Activated CD4-positive, alpha-beta T cell treated with anti-CD3 and anti-CD28 coated beads, Interleukin-10, Interleukin-2, amounts not matched to agents 100 ng/mL and 50 ng/mL, durations not matched to agents 16 hours and 8 hours (primary cell): ENCODE results near the gene SEC61A2.
"Not testable (repeated sequence)": the region's sequence is repeated elsewhere in the genome, so short reads cannot be mapped to it uniquely, and the experiment has no call there.

ENCODE experiments used
- DNase-seq: peaks from one replicate; pipeline ENCODE4 v3.0.0-alpha.2; 2020

The SEC61A2 gene

DNA sequence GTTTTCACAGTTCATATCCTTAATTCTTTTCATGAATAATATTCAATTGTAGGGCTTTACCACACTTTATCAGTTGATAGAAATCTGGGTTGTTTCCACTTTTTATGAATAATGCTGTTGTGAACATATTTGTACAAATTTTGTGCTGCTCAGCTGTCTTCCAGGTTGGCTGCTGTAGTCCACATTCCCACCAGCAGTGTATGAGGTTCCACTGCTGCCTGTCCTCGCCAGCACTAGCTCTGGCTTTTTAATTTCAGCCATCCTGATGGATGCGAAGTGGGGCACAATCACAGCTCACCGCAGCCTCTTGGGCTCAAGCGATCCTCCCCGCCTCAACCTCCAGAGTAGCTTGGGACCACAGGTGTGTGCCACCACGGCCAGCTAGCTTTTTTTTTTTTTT, 33.5 kb downstream of the SEC61A2 start:
- DNase-seq = no peak

DNA sequence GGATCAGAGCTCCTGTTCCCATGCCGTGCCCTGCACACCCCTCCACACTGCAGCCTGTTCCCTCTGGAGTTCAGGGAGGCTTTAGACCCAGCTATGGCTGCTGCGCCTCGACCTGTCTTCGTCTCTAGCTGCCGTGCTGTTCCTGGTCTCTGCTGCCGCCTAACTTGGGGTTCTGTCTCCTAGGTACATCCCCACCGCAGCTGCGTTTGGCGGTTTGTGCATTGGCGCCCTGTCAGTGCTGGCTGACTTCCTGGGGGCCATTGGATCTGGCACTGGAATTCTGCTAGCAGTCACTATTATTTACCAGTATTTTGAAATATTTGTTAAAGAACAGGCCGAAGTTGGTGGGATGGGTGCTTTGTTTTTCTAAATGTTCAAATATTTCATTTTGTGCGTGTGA, 34.6 kb downstream of the SEC61A2 start:
- DNase-seq = no peak

DNA sequence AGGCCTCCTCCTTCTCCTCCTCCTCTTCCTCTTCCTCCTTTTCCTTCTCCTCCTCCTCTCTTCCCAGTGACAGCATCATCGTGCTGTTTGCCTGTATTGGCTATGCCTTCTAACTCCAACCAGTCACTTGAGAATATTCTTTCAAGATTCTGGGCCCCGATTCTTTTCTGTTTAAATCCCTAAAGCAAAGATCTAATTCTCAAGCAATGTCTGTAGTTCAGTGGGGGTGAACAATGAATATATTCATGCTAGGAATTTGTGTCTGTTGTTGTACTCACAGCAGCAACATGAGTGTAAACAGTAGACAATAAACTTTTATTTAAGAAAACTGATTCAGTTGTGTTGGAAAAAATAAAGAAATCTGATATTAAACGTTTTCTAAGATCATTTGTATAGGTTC, 35.6 kb downstream of the SEC61A2 start:
- DNase-seq = no peak

DNA sequence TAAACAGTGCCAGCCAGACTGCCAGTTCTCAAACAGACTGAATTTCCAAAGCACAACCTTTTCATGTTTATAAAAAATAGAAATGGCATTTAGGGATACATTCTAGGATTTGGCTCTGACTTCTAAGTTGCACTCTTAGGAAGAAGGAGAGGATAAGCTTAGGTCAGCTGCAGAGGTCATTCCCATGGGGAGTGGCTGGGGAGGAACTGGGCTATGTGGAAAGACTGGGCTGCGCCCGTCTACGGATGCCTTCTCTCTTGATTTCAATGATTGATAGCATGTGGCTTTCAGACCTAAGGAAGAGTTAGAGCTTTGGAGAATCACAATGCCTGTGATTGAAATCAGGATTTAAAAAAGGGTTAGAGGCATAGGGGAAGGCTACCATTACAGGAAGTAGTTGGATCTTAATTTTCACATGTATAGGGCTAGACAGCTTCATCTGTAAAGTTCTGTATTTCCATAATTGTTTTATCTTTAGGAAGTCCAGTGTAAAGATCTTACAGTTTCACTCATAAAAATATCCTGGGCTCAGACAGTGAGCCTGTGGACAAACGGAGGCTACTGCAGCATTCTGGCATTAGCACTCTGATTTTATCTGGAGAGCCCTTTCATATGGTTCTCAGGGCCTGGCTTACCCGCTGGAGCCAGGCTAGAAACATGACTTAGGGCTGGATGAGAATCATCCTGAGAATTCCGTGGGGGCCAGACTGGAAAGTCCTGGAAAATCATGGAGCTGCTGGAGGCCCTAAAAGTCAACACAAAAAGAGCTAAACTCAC, 36.7 kb downstream of the SEC61A2 start:
- no peak for DNase-seq

DNA sequence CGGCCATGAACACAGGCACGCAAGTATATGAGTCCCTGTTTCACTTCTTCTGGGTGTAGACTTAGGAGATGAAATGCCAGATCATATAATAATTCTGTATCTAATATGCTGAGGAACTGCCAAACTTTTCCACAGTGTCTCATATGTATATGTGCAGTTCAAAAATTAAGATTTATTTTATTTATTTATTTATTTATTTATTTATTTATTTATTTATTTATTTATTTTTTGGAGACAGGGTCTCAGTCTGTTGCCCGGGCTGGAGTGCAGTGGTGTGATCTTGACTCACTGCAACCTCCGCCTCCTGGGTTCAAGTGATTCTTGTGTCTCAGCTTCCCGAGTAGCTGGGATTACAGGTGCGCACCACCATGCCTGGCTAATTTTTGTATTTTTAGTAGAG, 42.0 kb downstream of the SEC61A2 start:
- DNase-seq = not testable (repeated sequence)

DNA sequence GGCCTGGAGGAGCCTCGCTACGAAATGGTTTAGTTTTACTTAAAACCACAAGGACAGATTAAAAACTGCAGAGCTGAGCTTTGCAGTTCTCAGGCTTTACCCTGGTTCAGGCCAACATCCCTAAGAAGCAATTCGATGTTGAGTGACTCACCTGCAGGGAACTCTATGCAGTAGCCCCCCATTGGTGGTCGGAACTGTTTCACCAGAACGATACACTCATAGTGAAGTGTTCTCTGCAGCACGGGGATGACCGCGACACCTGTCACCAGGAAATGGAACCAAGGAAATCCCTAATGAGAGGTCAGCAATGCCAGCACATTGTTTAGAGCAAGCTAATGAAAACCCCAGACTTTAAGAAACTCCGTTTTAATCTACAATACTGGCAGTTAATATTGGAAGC, 48.2 kb downstream of the SEC61A2 start:
- no peak for DNase-seq

DNA sequence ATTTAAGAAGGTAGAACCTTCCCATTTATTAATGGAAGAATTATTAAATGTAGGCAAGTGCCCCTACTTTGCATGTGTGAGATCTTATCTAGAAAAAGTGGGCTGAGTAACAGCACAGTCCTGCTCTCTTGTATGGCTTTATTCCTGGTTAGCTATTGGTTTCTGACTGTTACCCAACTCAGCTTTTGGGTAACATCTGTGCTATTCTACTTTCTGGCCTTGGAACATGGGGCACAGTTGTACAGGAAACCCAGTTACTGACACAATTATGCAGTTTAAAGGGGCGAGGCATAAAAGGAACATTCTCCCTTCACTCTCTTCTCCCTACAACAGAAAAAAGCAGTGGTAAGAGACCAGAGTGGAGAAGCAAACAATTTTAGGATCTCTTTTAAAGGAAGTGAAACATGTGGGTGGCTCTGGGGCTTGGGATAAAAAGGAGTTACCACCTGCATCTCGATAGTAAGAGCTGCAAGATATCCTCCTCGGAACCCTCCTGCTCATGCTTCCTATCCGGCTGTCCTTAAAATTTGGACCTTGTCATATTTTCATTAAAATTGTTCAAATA, 50.2 kb downstream of the SEC61A2 start:
- no peak for DNase-seq

DNA sequence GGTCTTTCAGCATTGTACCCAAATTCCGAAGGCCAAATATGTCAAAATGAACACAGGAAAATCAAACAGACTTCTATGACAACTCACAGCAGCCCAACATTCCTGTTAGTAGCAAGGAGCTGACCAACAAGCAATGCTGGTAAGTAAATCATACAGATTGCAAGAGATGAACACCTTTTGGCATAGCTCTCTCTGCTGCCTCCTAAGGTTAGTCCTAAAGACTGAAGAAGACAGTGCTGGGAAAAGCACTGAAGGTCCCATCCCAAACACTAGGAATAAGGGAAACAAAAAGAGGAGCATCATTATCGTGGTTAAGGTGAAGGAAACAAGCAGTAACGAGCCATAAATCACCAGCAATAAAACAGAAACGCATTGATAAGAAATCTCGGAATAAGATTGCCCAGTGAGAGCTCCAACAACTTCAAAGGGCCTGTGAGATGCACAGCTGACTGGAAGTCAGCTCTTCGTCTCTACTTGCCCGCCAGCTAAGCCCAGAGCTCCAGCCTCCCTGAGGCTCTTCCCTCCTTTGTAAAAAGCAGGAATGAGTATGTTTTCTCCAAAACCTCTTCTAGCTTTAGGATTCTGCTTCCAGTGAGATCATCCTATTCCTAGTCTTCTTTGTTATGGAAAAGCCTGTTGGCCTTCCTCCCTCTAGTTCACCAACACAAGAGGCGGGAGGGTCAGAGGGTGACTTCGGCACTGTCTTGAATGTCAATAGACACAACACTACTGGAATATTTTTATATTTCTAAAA, 50.9 kb downstream of the SEC61A2 start:
- no peak for DNase-seq

DNA sequence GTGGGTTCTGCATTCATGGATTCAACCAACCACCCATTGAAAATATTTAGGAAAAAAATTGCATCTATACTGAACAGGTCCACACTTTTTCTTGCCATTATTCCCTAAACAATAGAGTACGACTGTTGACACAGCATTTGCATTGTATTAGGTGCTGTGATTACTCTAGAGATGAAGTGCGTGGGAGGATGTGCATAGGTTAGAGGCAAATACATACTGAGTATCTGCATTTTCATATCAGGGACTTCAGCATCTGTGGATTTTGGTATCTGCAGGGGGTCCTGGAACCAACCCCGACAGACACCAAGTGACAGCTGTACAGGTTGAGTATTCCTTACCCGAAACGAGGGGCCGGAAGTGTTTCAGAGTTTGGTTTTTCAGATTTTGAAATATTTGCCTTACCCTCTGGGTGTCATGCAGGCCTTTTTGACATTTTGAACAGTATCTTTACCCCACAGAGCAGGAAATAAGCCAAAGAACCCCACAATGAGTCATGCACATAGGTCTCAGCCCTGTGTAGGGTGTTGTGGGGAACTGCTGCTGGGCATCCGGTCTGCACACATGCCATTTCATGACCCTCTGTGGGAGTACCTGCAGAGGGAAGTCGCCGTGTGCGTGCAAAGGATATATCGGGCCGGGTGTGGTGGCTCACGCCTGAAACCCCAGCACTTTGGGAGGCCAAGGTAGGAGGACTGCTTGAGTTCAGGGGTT, 51.7 kb downstream of the SEC61A2 start:
- peak; percentile 92 for DNase-seq

DNA sequence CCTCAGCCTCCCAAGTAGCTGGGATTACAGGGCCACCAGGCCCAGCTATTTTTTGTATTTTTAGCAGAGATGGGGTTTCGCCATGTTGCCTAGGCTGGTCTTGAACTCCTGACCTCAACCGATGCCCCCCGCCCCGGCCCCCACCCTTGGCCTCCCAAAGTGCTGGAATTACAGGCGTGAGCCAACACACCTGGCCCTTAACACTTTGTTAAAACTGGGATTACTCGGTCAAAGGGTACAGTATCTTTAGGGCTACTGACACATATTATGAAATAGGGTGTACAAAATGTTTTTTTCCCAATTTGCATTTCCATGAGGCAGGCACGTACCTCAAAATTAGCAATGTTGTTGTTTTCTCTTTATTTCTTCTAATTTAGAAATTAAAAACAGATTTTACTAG, 54.7 kb downstream of the SEC61A2 start:
- no peak for DNase-seq

DNA sequence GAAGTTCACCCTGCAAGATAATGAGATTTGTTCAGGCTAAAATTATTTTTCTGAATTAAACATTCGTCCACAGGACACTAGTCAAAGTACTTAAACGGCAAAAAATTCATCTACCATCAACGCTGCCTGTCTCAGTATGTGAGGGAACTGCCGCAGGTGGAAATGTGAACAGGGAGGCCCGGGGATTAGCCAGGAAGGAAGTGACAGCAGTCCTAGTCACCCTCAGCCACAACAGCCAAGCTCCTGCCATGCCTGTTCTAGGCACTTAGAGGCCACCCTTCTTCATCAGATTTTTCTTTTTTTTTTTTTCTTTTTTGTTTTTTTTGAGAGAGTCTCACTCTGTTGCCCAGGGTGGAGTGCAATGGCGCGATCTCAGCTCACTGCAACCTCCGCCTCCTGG, 56.8 kb downstream of the SEC61A2 start:
- DNase-seq = peak; percentile 43

DNA sequence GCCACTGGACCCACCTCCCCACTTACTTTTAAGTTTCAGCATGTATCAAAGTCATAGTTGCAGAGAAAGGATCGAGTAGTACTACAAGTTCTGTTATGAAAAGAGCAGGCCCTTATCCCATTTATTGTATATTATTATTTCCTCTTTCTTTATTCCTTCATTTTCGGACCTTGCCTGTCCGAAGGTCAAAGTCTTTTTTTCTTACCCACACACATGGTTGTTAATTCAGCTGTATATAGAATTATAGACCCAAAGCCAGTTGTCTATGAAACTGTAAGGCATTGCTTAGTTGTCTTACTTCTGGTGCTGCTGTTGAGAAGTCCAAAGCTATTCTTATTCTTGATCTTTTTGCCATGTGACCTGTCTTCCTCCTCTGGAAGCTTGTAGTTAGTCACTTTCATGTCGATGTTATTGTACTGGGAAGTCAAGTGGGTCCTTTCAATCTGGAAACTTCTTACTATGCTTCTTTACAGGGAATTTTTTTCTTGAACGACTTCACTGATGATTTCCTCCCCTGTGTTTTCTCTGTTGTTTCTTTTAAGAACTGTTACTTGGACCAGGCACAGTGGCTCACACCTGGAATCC, 57.9 kb downstream of the SEC61A2 start:
- no peak for DNase-seq

DNA sequence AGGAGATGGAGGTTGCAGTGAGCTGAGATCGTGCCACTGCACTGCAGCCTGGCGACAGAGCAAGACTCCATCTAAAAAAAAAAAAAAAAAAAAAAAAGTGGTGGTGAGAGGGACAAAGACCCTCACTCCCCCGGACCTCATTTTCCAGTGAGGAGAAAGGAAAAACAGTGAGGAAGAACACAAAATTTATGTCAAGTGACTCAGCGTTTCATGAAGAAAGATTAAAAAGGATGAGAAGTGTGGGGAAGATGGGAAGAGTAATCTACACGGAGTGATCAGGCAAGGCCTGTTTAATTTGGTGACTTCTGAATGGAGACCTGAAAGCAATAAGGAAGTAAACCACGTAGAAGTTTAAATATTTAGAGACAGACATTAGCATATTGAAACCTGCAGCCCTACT, 59.2 kb downstream of the SEC61A2 start:
- no peak for DNase-seq

DNA sequence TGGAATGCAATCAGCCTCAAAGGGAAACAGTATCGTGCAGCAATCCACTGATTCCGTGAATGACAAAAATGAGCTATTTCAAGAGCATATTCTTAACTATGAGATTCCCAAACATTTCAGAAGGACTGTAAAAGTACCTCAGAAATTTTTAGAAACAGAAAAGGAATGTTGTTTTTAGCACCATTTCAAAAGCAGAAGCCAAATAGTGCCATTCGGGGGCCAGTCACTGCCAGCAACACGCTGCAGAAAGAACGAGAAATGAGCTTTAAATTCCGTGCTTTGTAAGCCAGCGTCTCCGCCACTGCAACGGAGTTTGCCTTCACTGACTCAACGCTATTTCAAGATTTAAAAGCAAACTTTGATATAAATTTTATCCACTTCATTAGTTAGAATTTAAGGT, 59.9 kb downstream of the SEC61A2 start:
- no peak for DNase-seq

DNA sequence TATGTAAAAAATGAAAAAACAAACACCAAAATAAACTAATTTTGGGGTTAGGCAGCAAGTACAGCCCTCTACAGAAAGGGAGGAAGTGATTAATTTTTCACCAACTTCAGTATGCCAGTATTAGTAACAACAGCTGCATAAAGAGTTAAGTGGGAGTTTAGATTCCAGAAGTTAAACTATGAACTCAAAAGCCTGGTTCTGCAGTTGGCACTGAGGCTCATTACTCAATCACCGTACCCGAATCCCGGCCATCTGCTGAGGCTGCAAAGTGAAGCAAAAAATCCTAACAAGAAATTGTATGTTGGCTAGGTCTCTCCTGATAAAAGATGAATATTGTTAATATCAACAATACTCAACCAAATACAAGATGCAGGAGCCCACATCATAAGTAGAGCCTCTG, 62.2 kb downstream of the SEC61A2 start:
- DNase-seq = peak; percentile 34

DNA sequence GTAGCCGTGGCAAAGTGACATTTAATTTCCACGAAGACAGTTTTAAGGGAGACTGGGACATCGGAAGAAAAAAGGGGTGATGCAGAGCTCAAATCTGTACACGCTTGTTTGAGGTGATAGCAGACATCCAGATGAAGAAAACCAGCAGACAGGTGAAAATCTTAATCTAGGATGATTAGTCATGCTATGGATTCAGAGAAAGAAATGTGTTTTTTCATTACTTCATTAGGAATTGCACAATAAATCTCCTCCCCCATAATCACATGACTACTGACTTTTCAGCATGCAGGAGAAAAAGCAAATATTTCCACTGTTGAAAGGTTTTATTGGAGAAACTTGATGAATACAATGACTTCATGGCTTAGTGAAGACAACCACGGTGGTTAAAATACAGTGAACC, 63.7 kb downstream of the SEC61A2 start:
- DNase-seq = no peak

DNA sequence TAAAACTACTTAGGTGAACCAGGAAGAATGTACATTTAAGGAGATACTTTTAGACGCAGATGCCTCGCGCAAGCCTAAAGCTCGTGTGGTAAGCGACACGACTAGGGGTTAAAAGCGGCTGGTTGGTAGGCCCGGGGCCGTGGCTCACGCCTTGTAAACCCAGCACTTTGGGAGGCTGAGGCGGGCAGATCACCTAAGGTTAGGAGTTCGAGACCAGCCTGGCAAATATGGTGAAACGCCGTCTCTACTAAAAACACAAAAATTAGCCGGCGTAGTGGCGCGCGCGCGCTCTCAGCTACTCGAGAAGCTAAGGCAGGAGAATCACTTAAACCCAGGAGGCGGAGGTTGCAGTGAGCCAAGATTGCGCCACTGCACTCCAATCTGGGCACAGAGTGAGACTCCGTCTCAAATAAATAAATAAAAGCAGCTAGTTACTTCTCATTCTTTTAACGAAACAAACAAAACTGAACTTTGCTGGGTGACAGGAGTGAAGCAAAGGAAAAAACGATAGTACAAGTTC, 65.3 kb downstream of the SEC61A2 start:
- DNase-seq = peak; percentile 58

DNA sequence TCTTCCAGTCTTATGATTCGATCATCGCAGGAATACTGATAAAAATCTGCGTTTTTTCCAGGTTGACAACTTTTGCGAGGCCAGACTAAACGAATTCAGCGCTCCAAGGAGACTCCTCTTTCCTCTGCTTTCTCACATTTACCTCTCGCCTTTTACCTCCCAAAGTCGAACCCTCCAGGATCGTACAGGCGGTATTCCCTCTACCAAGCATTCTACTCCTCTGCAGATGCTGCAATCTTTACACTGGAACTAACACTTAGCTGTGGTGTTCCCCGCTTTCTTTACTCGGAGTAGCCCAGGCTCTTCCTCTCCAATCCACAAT, 65.8 kb downstream of the SEC61A2 start:
- no peak for DNase-seq

DNA sequence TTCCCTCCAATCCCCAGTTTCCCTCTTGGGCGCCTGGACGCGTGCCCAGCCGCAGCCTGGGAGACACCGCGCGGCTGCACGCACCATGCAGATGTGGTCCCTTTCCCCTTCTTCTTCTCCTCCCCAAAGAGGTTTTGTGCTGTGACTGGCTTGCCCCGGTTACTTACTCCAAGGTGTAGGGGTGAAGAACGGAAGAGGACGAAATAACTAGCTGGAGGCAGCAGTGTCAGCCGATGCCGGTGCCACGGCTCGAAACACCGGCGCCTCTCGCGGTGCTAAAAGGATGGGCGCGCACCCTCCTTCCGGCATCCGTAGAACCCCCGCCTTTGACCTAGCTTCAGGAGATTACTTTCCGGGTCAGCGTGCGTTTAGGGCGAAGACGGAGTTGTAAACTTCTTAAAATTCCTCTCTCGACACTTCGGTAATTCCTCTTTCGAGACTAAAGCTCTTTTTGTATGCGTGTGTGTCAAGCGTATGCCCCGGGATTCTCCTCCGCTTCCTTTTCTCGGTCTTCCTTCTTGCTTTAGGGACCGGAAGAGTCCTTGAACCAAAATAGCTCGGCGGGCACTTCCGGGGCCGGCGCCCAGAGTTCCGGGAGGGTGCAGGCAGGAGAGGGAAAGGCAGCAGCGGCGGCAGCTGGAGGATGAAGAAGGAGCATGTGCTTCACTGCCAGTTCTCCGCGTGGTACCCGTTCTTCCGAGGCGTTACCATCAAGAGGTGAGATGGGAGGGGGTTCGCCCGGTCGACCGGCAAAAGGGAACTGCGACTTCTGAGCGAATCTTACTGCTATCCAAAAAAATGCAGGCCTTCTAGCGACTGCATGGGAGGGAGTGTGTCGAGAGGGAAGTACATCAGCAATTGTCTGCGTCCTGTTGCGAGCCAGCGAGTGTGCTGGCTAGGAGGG, 66.4 kb downstream of the SEC61A2 start, which contains the start of the genes CDC123 and NUDT5:
Gene CDC123, plus strand, starts transcription at position 586 of the 904 bp plus-strand sequence. Its CDS starts 58 bp downstream, at position 644.
Gene NUDT5, minus strand, starts transcription at position 289 of the 904 bp plus-strand sequence. CDS start 9,600 bp downstream, outside the sequence.
- DNase-seq = peak; percentile 92

DNA sequence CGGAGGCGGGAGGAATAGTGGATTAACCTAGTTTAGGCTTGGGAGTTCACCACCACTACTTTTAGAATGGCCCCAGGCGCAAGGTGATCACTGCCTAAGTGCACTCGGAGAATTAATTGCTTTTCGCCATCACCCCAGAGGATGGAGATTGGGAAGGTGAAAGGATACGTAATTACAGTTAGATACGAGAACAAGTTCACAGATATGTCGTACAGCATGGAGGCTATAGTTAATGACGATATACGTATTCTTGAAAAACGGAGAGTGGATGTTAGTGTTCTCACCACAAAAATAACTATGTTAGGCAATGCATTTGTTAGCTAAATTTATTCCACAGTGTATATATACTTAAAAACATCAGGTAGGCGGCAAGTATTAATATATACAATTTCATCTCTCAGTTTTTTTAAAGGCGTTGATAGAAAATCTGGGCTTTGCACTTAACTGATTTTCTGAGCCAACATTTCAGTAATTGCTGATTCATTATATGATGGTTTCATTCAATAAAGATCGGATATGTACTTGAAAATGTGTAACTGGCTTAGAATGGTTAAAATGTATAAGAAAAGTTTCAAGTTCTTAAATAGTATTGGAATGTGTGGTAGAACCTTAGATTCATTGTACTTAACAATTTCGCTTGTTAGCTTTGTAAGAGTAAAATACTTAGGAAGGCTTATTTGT, 67.2 kb downstream of the SEC61A2 start:
- DNase-seq = no peak

DNA sequence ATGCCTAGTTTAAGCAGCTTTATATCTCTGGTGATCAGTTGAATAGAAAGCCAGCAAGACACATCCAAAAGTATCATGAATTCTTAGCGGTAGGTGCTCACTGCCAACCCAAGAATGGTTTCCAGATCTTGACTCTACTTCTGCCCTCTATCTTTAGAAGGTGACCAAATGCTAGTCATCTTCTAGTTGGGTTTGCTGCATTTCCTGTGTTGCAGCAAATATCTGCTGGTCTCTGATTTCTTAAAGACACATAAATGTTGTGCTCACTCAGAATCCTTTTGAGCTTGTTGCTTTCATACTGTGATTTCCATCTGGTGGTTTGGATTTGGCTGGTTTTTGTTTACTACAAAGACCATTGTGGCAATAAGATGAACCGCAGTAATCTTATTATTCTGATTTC, 68.7 kb downstream of the SEC61A2 start:
- peak; percentile 50 for DNase-seq
